GM18498 (cell line): Measurements from ENCODE around the gene HEXIM1.
"Not testable (repeated sequence)": the region's sequence is repeated elsewhere in the genome, so short reads cannot be mapped to it uniquely, and the experiment has no call there.

Experiments
- ATAC-seq: cut with Tn5 transposase; IDR thresholded peaks from one replicate; pipeline ENCODE4 v1.9.1; 2021; ENCODE audit warnings: mild to moderate bottlenecking, moderate library complexity; ENCODE audit not compliant: unreplicated experiment

The HEXIM1 gene

DNA sequence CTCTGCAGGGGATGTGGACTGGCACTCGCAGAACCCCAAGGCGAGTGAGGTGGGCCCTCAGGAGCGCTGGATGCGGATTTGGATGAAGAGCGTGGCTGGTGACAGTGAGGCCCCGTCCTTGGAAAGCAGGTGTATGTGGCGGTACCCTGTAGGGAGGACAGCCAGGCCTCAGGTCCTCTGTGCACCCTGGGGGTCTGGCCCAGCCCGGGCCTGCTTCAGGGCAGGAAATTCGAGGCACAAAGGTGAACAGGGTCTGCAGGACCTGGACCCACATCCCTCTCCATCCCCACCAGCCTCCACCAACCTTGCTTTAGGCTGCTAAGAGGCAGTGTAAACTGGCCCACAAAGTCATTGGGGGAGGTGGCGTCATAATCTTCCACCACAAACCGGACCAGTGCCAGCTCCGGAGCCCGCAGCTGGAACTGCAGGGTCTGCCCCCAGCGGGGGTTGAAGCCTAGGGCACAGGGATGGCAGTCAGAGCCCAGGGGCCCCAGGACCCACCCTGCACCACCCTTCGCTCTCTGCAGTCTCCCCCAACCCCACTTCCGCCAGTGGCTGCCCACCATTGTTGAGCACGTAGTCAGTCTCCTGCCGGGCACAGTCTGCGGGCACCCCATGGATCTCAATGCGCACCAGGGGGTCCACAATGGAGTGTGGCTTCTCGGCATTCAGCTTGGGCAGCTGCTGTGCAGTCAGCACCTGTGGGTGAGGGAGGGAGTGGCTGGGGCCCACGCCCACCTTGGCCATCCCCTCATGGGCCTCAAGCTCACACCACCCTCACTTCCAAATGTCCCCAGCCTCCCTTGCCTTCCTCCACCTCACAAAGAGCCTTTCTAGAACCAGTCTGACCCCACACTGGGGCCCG is 35.5 kb upstream of the HEXIM1 start:
- ATAC-seq: no peak

DNA sequence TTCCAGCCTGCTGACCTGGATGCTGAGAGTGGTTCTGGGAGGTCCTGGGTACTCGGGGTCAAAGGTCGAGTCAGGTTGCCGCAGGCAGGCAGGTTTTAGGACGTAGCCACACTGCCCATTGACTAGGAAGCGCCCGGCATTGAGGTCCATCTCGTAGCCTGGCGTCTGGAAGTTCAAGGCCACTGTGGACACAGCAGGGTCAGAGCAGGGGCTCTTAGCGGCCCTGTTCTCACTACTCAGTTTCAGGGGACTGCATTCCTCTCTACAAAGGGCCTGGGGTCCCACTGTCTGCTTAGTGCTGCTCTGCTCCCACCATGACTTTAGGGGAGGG is 34.9 kb upstream of the HEXIM1 start:
- no peak for ATAC-seq

DNA sequence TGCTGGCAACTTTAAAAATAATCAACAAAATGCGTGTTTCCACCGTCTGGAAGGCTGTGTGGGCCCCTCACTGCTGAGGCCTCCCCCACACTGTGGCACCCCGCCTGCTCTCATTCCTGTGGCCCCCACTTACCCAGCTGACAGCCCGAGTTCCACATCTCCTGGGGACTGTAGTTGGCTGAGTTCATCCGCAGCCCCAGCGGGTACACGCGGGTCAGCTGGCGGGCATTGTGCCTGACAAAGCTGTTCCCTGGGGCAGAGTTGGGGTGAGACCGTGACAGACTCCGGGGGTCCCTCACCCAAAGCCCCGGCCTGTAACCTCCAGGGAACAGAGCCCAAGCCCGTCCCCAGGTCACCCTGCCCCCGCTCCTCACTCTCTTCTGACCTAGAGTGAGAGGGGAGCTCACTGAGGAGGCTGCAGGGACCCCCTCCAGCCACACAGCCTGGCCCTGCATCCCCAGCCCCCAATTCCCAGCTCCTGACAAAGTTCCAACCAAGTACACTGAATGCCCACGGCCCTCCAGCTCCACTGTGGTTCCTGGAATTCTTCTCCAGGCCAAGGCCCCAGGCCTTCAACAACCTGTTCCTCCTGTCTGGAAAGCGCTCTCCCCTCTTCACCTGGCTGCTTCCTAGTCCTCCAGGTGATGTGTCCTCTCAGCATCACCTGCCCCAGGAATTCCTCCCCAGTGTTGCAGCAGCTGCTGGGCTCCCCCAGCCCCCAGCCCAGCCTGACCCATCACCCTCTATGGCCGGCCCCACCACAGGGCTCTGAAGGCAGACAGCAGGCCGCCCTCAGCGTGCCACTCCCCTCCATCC is 34.0 kb upstream of the HEXIM1 start:
- no peak for ATAC-seq

- no peak for ATAC-seq
Observed at GRCh38 chr17:45115015-45115625, 33.2 kb upstream of the HEXIM1 start.

DNA sequence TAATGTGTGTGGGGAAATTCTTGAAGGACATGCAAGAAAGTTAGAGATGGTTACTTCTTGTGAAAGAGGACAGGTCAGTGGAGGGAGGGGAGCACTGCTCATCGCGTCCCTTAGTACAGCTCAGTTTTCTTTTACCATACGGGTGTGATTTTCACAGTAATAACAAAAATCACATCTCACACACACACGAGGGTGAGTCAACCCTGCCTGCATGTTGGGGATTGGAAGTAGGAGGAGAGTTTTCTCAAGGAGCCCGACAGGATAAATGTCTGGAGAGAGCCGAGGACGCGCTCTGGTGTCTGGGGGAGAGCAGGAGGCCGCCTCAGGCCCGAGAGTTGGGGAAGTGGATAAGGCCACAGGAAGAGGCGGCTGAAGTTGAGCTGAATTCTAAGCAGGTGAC is 32.4 kb upstream of the HEXIM1 start:
- no peak for ATAC-seq

DNA sequence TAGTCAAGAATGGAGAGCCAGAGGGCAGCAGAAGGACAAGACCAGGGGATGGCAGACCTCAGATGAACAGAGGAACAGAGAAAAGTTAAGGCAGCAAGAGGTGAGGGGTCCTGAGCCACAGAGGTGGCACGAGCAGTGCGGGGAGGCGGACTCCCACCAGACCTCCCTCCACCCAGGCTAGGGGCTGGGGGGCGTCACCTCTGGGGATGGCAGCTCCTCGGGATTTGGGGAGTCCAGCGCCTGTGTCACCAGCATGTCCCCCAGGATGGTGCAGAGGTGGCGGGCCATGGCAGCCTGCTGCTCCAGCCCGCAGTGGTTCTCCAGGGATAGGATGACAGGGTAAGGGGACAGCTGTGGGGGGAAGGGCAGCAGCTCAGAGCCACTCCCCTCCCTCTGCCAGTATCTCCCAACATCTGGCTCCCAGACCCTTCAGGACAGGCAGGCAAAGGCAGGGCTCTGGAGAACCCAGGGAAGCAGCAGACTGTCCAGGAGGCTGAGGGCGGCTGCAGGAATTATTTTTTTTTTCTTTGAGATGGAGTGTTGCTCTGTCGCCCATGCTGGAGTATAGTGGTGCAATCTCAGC is 31.8 kb upstream of the HEXIM1 start:
- no peak for ATAC-seq

DNA sequence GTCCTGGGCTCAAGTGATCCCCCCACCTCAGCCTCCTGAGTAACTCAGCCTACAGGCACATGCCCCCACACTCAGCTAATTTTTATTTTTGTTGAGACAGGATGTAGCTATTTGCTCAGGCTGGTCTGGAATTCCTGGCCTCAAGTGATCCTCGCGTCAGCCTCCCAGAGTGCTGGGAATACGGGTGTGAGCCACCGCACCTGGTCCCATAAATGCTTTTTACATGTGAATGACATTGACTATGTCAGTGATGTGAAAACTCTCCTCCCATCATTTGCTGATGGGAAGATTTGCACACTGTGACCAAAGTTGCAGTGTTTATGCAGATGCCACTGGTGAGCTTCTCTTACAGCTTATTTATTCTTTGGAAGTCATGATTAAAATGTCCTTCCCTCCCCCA is 30.9 kb upstream of the HEXIM1 start:
- no peak for ATAC-seq

- ATAC-seq: no peak
Observed at GRCh38 chr17:45117848-45118646, 30.2 kb upstream of the HEXIM1 start.

DNA sequence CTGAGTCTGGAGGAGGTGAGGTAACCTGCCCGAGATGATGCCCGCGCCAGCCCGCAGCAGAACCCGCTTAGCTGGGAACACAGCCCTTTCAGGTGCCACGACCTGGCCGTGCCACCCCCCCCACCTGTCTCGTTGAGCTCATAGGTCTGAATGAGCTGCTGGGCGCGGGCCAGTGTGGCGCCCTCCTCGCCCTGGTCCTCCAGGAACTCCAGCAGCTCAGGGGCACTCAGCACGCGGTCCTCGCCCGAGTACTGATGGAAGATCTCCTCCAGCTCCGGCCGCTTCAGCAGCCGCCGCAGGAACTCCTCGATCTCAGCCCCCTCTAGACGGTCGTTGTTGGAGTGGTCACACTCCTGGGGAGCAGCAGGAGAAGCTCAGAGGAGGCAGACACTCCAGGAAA is 29.6 kb upstream of the HEXIM1 start:
- ATAC-seq: no peak

DNA sequence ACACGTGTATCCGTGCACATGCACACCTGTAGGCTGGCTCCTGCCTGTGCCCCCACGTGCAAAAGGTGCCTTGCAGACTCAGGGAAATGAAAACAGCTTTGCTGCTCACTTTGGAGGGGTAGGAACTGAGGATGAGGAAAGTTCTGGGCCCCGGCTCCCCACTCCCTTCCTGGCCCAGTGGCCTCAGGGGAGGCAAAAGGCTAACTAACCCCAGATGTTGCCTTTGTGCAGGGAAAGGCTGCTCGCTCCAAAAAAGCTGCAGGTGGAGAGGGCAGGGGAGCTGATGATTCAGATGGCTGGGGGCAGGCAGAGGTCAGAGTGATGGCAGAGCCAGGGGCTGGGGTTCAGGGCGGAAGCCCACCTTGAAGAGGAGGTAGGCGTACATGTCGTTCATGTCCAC is 28.3 kb upstream of the HEXIM1 start:
- no peak for ATAC-seq

DNA sequence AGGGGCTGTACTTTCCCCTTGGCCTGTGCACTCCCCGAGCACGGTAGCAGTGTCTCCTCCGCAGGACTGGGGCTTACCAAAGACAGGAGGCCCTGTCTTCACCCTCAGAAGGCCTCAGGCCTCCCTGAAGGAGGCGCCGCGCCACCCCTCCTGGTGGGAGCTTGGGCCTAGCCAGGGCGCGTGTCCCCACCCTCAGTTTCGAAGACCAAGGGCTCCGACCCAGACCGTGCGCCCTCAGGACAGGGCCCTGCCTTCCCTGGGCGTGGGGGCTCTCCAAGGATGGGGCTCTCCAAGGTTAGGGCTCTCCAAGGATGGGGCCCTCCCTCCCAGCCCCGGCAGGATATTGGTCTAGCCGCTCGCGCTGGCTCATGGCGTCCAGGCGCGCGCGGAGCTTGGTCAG is 27.7 kb upstream of the HEXIM1 start:
- no peak for ATAC-seq

- no peak for ATAC-seq
Observed at GRCh38 chr17:45121055-45121454, 27.2 kb upstream of the HEXIM1 start.

- ATAC-seq: no peak
Observed at GRCh38 chr17:45123076-45123770, 25.1 kb upstream of the HEXIM1 start.

GRCh38 chr17:45123930-45124796 is 24.1 kb upstream of the HEXIM1 start:
- no peak for ATAC-seq

DNA sequence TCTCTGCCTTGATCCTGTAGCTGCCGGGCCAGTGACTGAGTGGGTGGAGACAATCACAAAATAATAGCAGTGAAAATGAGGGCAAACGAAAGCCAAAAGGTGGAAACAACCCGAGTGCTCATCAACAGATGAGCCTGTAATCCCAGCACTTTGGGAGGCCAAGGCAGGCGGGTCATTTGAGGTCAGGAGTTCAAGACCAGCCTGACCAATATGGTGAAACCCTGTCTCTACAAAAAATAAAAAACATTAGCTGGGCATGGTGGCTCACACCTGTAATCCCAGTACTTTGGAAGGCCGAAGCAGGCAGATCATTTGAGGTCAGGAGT is 23.5 kb upstream of the HEXIM1 start:
- ATAC-seq: not testable (repeated sequence)

GRCh38 chr17:45125509-45125908 is 22.8 kb upstream of the HEXIM1 start:
- no peak for ATAC-seq

DNA sequence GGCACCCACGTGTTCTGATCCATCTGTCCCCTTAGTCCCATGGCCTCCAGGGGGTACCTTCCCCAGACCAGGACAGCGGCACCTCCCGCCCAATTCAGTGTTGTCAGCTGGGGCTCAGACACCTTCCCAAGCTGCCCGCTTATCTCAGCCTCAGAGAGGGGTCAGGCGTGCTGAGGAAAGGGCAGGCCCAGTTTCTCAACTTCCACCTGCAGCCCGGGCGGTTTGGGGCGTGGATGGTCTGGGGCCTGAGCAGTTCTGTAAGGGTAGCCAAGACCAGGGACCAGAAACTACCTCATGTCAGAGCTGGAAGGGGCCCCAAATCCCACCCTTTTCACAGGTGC is 21.1 kb upstream of the HEXIM1 start:
- ATAC-seq: no peak

DNA sequence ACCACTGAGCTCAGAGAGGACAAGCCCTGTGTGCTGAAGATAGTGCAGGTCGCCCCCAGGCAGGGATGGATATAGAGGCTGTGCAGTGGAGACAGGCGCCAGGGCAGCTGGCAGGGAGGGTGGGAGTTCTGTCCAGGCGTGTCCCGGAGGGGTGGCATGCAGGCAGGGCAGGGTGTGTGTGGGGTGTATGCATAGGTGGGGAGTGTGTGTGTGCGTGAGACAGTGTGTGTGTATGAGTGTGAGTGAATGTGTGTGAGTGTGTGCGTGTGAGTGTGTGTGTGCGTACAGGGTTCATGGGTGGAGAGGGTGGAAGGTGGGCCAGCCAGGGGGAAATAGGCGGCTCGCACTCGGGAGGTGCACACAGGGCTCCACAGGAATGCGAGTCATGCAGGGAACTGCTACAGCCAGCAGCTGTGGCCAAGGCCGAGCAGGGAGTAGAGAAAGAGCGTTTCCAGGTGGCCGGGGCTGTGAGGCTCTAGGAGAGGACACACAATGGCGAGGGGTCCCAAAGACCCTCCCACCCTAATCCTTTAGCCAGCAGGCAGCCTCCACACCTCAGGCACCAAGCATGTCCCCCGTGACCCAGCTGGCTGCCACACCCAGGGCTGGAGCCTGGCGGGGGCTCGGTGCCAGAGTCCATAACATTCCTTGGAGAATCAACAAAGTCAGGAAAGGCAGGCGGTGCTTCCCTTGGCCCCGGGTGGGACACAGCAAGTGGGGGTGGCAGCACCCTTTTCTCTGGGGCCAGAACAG is 20.6 kb upstream of the HEXIM1 start:
- no peak for ATAC-seq

DNA sequence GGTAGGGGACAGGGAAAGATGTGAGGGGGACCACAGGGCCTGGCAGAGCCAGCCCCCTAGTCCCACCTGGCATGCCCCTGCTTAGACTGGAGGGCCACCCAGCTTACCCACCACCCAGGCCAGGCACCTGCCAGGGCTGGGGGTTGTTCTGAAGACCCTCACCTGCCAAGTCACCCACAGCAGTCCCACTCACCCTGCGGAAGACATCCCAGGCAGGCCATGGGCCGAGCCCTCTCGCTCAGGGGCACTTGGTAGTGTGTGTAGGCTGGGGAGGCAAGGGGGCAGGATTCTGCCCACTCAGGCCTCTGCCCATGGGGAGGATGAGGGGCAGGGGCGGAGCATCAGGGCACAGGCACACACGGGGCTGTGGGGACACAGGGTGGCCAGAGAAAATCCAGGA is 19.9 kb upstream of the HEXIM1 start:
- ATAC-seq: no peak
